Adrenal gland (tissue), 5 donors: ENCODE results near the gene NAT9.

ENCODE experiments used
- POLR2A ChIP-seq, 2 donors: fragments of 450-650 bp; IDR thresholded peaks; one replicate each; pipeline ENCODE4 v1.6.1; 2017; ENCODE audit warnings: antibody characterized with exemption in 2 of 2, mild to moderate bottlenecking in 2 of 2, moderate library complexity in 1 of 2
- TF ChIP-seq, protein P1 (sequence below), 6 experiments: fragments of 450-650 bp in 4 of 6; fragments of 200-600 bp in 2 of 6; sonication (generic) in 1 of 6; IDR thresholded peaks; 1 replicate in 5 of 6; 2 replicates in 1 of 6; pipeline versions ENCODE4 v1.5.1 to v1.8.0; 2016 to 2021; ENCODE audit warnings: antibody characterized with exemption in 6 of 6, mild to moderate bottlenecking in 2 of 6, moderate library complexity in 1 of 6
- donor health status: DM: no; HTN: no; CAD: no.

DNA sequence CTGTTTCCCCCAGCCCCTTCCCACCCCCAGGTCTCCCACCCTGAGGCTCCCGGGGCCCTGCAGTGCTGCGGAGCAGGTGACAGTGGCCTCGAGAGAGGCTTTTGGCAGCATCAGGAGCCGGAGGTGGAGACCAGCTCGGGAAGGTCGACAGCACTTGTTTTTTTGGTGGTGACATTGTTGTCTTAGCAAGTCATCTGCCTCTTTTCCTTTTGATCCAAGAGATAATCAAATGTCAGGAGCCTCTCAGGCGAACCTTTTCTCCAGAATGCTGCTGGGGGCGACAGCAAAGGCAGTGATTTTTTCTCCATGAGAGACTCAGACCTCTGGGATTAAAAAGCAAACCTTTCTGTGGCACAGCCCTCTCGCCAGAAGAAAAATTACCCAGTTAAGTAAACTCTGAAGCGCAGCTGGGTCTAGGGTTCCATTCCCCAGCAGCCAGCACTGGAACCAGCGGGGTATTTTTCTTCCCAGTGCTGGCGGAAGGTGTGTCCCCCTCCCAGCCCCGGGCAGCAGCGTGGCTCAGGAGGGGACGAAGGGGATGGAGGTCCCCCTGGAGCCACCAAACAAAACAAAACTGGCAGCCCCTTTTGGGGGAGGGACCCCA is 46.3 kb upstream of the NAT9 start:
- TF ChIP-seq, protein P1, sequence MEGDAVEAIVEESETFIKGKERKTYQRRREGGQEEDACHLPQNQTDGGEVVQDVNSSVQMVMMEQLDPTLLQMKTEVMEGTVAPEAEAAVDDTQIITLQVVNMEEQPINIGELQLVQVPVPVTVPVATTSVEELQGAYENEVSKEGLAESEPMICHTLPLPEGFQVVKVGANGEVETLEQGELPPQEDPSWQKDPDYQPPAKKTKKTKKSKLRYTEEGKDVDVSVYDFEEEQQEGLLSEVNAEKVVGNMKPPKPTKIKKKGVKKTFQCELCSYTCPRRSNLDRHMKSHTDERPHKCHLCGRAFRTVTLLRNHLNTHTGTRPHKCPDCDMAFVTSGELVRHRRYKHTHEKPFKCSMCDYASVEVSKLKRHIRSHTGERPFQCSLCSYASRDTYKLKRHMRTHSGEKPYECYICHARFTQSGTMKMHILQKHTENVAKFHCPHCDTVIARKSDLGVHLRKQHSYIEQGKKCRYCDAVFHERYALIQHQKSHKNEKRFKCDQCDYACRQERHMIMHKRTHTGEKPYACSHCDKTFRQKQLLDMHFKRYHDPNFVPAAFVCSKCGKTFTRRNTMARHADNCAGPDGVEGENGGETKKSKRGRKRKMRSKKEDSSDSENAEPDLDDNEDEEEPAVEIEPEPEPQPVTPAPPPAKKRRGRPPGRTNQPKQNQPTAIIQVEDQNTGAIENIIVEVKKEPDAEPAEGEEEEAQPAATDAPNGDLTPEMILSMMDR (IDR thresholded peaks at IDR 0.05): no peak
- TF ChIP-seq POLR2A (IDR thresholded peaks at IDR 0.05): no peak
